Kidney (tissue), 14 donors: Measurements from ENCODE around the gene CEBPE. TPM values are rescaled to one million over a fixed set of nuclear protein-coding genes. Genes with fewer than 3 reads are reported as not detected.
A peak's percentile ranks its signal among the peaks of the same experiment; 100 is the strongest.

Source experiments
- DNase-seq, 5 donors: peaks; one replicate each; pipeline ENCODE4 v3.0.0-alpha.2; 2013 to 2020
- FAIRE-seq: peaks from 2 replicates; lab custom pipeline; 2012; peaks lifted over from hg19 to GRCh38; lab: Jason Lieb, UNC
- H3K27ac ChIP-seq, 2 donors: one replicate each; pipeline ENCODE4 v1.7.0; 2013; ENCODE audit warnings: low read depth in 2 of 2, low read length in 2 of 2, inconsistent platforms in 1 of 2
- H3K27me3 ChIP-seq: one replicate; pipeline ENCODE4 v1.7.1; 2013; ENCODE audit warnings: low read length, inconsistent platforms; ENCODE audit not compliant: control insufficient read depth, insufficient read depth
- H3K36me3 ChIP-seq, 3 donors: one replicate each; pipeline versions ENCODE4 v1.7.0 to v1.7.1; 2013; ENCODE audit warnings: low read length in 3 of 3, control low read depth in 1 of 3, inconsistent platforms in 1 of 3; ENCODE audit not compliant: insufficient read depth in 3 of 3, control insufficient read depth in 2 of 3
- H3K4me1 ChIP-seq, 3 donors: one replicate each; pipeline versions ENCODE4 v1.7.0 to v1.7.1; 2013; ENCODE audit warnings: low read length in 3 of 3, inconsistent platforms in 1 of 3, low read depth in 1 of 3; ENCODE audit not compliant: control insufficient read depth in 2 of 3, insufficient read depth in 2 of 3
- H3K4me3 ChIP-seq, 3 donors: one replicate each; pipeline versions ENCODE4 v1.7.0 to v1.8.1; 2013; ENCODE audit warnings: low read length in 3 of 3, control low read depth in 1 of 3, inconsistent platforms in 1 of 3
- H3K9ac ChIP-seq, 3 donors: one replicate each; pipeline versions ENCODE4 v1.7.0 to v1.7.1; 2013; ENCODE audit warnings: low read length in 3 of 3, control low read depth in 1 of 3, inconsistent platforms in 1 of 3
- H3K9me3 ChIP-seq, 3 donors: one replicate each; pipeline versions ENCODE4 v1.7.0 to v1.7.1; 2013; ENCODE audit warnings: low read length in 3 of 3, control low read depth in 1 of 3, inconsistent platforms in 1 of 3; ENCODE audit not compliant: control insufficient read depth in 2 of 3, insufficient read depth in 1 of 3
- intact Hi-C: fragments of 100-400 bp; cut with DNase I; formaldehyde crosslinking; loops from one replicate; pipeline ENCODE4 v1.11.1; 2022
- polyA plus RNA-seq: library from polyadenylated mRNA; stranded (reverse); fragments of 350-450 nt; fragmentation: Illumina TruSeq; extraction: RNeasy Lipid Tissue Mini Kit (QIAGEN cat#74804); gene quantifications from one replicate; pipeline ENCODE4 v1.2.3, GENCODE V29; 2014; ENCODE audit warnings: low read depth, low replicate concordance; ENCODE audit not compliant: insufficient read depth
- total RNA-seq: library from RNA; stranded (reverse); fragmentation: NEBNext Ultra II Directional; extraction: Animal tissue kit (Norgen Biotek cat#: 25700); gene quantifications from one replicate; pipeline ENCODE4 v1.2.1, GENCODE V29; 2021
- TF ChIP-seq, protein P1 (sequence below): IDR thresholded peaks from 3 replicates; pipeline ENCODE4 v1.5.1; 2012; ENCODE audit warnings: mild to moderate bottlenecking, moderate library complexity, borderline replicate concordance; ENCODE audit not compliant: insufficient read depth; ENCODE audit errors: extremely low read depth
- donor health status: control.
- donor health status: control.
- donor health status: control.
- donor health status: control.
- donor health status: control.
- donor health status: DM: yes; HTN: yes; CAD: no.
- donor health status: Normal renal cell carcinoma (clear cell type).

CEBPE gene
- total and polyA plus RNA-seq, 2 donors from 2014 or later = not detected

GRCh38 chr14:23120541-23121251 lies 1.6 kb upstream of the CEBPE start:
- no peaks in the 10 kb centered on the region for H3K27me3 ChIP-seq
- TF ChIP-seq, protein P1, sequence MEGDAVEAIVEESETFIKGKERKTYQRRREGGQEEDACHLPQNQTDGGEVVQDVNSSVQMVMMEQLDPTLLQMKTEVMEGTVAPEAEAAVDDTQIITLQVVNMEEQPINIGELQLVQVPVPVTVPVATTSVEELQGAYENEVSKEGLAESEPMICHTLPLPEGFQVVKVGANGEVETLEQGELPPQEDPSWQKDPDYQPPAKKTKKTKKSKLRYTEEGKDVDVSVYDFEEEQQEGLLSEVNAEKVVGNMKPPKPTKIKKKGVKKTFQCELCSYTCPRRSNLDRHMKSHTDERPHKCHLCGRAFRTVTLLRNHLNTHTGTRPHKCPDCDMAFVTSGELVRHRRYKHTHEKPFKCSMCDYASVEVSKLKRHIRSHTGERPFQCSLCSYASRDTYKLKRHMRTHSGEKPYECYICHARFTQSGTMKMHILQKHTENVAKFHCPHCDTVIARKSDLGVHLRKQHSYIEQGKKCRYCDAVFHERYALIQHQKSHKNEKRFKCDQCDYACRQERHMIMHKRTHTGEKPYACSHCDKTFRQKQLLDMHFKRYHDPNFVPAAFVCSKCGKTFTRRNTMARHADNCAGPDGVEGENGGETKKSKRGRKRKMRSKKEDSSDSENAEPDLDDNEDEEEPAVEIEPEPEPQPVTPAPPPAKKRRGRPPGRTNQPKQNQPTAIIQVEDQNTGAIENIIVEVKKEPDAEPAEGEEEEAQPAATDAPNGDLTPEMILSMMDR = peak; percentile 100
- peak overlapping the region in 1 of 2 donors; percentile 56 for H3K27ac ChIP-seq
- no peaks in the 10 kb centered on the region for H3K36me3 ChIP-seq
- H3K9me3 ChIP-seq = no peaks in the 10 kb centered on the region
- no peak overlapping the region for H3K4me3 ChIP-seq
- DNase-seq (peak; percentile 94 to 95 (median 95)), FAIRE-seq (peak; percentile 15)
- peaks cover 5 to 8% (median 5%) of the 10 kb centered on the region in 3 donors for H3K4me1 ChIP-seq
- intact Hi-C loops = loop anchor here (5.0 kb wide), 1 partner anchor 67 kb away; no protein-coding TSS in a partner anchor
- peak overlapping the region in 1 of 3 donors; percentile 37 for H3K9ac ChIP-seq

DNA sequence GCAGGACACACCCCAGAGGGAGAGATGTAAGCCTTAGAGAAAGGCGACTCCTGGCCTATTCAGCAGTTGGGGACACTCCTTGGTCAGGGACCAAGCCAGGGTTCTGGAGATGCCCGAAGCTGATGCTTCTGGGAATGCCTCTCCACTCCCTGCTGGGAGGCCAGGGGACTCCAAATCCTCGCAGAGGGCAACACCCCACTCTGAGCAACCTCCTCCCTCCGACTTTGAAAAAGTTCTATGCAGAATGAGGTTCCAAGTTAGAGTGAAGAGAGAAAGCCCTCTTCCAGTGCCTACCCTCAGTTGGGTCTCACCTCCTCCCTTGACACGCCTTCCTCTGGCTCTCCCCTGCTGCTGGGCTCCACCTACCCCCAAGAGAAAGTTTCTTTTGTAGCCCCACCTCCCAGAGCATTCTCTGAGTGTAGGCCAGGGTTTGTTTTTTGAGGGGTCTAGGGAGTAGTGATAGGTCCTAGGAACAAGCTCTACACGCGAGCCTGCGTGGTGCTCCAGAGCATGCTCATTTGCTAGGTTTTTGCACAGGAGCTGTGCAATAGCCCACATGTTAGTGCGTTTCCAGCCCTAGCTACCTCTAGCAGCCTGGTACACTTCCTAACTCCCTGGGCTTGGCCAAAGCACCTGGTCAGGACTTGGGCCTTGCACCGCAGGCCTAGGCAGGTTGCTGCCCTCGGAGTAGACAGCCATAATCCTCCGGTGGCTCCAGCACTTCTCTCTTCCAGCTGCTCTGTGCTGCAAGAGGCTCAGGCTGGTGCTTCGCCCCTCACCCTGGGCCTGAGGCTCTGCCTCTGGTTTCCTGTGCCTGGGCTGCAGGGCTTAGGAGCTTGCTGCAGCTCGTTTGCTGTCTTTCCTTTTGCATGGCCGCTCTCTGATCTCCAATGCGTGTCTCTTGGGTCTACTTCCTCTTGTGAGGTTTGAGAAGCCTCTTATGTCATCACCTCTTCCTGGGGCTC lies 590 bp upstream of the CEBPE start:
- Histone ChIP-seq H3K27me3 (no peaks in the 10 kb centered on the region), H3K36me3 (no peaks in the 10 kb centered on the region), H3K9me3 (no peaks in the 10 kb centered on the region), H3K4me3 (no peak overlapping the region), H3K27ac (no peak overlapping the region), H3K4me1 (peaks cover 5 to 8% (median 5%) of the 10 kb centered on the region in 3 donors), H3K9ac (no peak overlapping the region)
- peak in 2 of 5 donors; percentile 30 to 55 for DNase-seq
- intact Hi-C loops = loop anchor here (5.0 kb wide), 1 partner anchor 68 kb away; no protein-coding TSS in a partner anchor
- FAIRE-seq = no peak
- TF ChIP-seq, protein P1 = no peak

GRCh38 chr14:23117371-23118020 lies 1.6 kb downstream of the CEBPE start:
- TF ChIP-seq, protein P1 = no peak
- DNase-seq (peak; percentile 45 to 72 (median 60)), FAIRE-seq (no peak)
- H3K27ac ChIP-seq = no peak overlapping the region
- H3K36me3 ChIP-seq = no peaks in the 10 kb centered on the region
- H3K9me3 ChIP-seq = no peaks in the 10 kb centered on the region
- H3K4me1 ChIP-seq = peaks cover 5 to 8% (median 5%) of the 10 kb centered on the region in 3 donors
- no peaks in the 10 kb centered on the region for H3K27me3 ChIP-seq
- intact Hi-C loops = no loop called here
- H3K4me3 ChIP-seq = no peak overlapping the region
- H3K9ac ChIP-seq = no peak overlapping the region
